Prostate gland (tissue), 2 donors: ENCODE measurements around the gene SLC35F2.

Experiments
- CTCF ChIP-seq, 4 experiments: fragments of 200-600 bp in 2 of 4; fragments of 450-650 bp in 2 of 4; sonication (generic) in 2 of 4; IDR thresholded peaks; 1 replicate in 3 of 4; 2 replicates in 1 of 4; pipeline ENCODE4 v1.5.1; 2016 to 2019; ENCODE audit warnings: antibody characterized with exemption in 4 of 4, mild to moderate bottlenecking in 2 of 4, moderate library complexity in 2 of 4
- POLR2A ChIP-seq: fragments of 450-650 bp; IDR thresholded peaks from one replicate; pipeline ENCODE4 v1.6.1; 2016; ENCODE audit warnings: antibody characterized with exemption, mild to moderate bottlenecking
- POLR2AphosphoS5 ChIP-seq: sonication (generic); formaldehyde crosslinking; IDR thresholded peaks from one replicate; pipeline ENCODE4 v1.6.1; 2017; ENCODE audit warnings: antibody characterized with exemption

- TF ChIP-seq POLR2A: no peak
- no peak for TF ChIP-seq CTCF (IDR thresholded peaks at IDR 0.05)
- no peak for TF ChIP-seq POLR2AphosphoS5
These were observed 6.8 kb downstream of the SLC35F2 start for GRCh38 chr11:107851704-107852310.
